Right forelimb (tissue), 1 donor: ENCODE measurements around the gene CNN3.

Experiments used
- DNase-seq: peaks from one replicate; pipeline ENCODE4 v3.0.0-alpha.2; 2018

The CNN3 gene

GRCh38 chr1:94854458-94855306, 72.2 kb downstream of the CNN3 start:
- DNase-seq = peak; percentile 90

DNA sequence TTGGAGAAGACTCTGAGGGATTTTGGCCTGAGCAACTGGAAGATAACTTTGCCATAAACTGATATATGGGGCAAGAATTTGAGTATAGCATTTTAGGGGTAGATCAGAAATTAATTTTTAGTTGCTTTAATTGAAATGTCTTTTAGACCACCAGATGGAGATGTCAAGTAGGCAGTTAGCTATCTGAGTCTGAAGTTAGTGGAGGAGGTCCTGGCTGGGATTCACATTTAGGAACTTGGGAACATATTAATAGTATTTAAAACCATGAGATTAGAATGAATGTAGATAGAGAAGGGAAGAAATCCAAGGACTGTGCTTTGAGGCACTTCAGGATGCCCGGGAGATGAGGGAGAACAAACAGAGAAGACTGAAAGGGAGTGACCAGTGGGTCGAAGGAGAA, 74.1 kb downstream of the CNN3 start:
- no peak for DNase-seq

- DNase-seq = no peak
Observed at GRCh38 chr1:94851571-94851970, 75.3 kb downstream of the CNN3 start.
